KMS-11 (cell line): ENCODE measurements around the gene MFSD2A.

Experiments
- H2AFZ ChIP-seq: fragments of 200-600 bp; sonication (generic); 2 replicates; pipeline ENCODE4 v1.6.1; 2016; ENCODE audit warnings: antibody characterized with exemption, mixed run types, low read depth
- H3K27ac ChIP-seq: fragments of 200-600 bp; sonication (generic); 2 replicates; pipeline ENCODE4 v1.6.1; 2016; ENCODE audit warnings: mild to moderate bottlenecking, mixed run types
- H3K27me3 ChIP-seq: fragments of 200-600 bp; sonication (generic); 2 replicates; pipeline ENCODE4 v1.6.1; 2017; ENCODE audit warnings: mild to moderate bottlenecking, low read depth, mixed run types, moderate library complexity; ENCODE audit not compliant: insufficient read depth
- H3K36me3 ChIP-seq: fragments of 200-600 bp; sonication (generic); 2 replicates; pipeline ENCODE4 v1.6.1; 2017; ENCODE audit warnings: mild to moderate bottlenecking, mixed run types; ENCODE audit not compliant: insufficient read depth
- H3K4me1 ChIP-seq: fragments of 200-600 bp; sonication (generic); 2 replicates; pipeline ENCODE4 v1.6.1; 2016; ENCODE audit warnings: mild to moderate bottlenecking, low read depth, mixed run types; ENCODE audit not compliant: poor library complexity, severe bottlenecking
- H3K4me2 ChIP-seq: fragments of 200-600 bp; sonication (generic); 2 replicates; pipeline ENCODE4 v1.7.0; 2016; ENCODE audit warnings: mild to moderate bottlenecking, mixed run types
- H3K4me3 ChIP-seq: fragments of 200-600 bp; sonication (generic); IDR thresholded peaks from 2 replicates; pipeline ENCODE4 v1.6.1; 2017; ENCODE audit warnings: low read depth, low read length, mixed read lengths; ENCODE audit not compliant: insufficient read depth
- H3K79me2 ChIP-seq: fragments of 200-600 bp; sonication (generic); 2 replicates; pipeline ENCODE4 v1.6.1; 2016; ENCODE audit warnings: low read depth, mixed run types; ENCODE audit not compliant: insufficient read depth
- H3K9ac ChIP-seq: fragments of 200-600 bp; sonication (generic); 2 replicates; pipeline ENCODE4 v1.6.1; 2016; ENCODE audit warnings: mild to moderate bottlenecking, mixed run types
- H4K20me1 ChIP-seq: fragments of 200-600 bp; sonication (generic); 2 replicates; pipeline ENCODE4 v1.6.1; 2016; ENCODE audit warnings: mild to moderate bottlenecking, mixed run types; ENCODE audit not compliant: insufficient read depth
- TF ChIP-seq, protein P1 (sequence below): fragments of 200-600 bp; sonication (generic); conservative IDR thresholded peaks from 2 replicates; pipeline ENCODE4 v1.6.1; 2017; ENCODE audit warnings: low read depth, mild to moderate bottlenecking, antibody characterized with exemption, low read length, moderate library complexity, mixed read lengths

MFSD2A gene

DNA sequence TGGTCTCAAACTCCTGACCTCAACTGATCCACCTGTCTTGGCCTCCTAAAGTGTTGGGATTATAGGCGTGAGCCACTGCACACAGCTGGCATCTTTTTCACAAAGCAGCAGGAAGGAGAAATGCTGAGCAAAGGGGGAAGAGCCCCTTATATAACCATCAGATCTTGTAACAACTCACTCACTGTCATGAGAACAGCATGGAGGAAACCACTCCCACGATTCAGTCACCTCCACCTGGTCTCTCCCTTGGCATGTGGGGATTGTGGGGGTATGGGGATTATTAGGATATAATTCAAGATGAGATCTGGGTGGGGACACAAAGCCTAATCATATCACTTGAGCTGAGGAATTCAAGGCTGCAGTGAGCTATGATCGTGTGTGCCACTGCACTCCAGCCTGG lies 3.0 kb upstream of the MFSD2A start:
- TF ChIP-seq, protein P1, sequence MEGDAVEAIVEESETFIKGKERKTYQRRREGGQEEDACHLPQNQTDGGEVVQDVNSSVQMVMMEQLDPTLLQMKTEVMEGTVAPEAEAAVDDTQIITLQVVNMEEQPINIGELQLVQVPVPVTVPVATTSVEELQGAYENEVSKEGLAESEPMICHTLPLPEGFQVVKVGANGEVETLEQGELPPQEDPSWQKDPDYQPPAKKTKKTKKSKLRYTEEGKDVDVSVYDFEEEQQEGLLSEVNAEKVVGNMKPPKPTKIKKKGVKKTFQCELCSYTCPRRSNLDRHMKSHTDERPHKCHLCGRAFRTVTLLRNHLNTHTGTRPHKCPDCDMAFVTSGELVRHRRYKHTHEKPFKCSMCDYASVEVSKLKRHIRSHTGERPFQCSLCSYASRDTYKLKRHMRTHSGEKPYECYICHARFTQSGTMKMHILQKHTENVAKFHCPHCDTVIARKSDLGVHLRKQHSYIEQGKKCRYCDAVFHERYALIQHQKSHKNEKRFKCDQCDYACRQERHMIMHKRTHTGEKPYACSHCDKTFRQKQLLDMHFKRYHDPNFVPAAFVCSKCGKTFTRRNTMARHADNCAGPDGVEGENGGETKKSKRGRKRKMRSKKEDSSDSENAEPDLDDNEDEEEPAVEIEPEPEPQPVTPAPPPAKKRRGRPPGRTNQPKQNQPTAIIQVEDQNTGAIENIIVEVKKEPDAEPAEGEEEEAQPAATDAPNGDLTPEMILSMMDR, result no peak
- Histone ChIP-seq H3K4me1 (peaks cover 9% of the 10 kb centered on the region), H2AFZ (no peak overlapping the region), H3K36me3 (no peaks in the 10 kb centered on the region), H3K27me3 (no peaks in the 10 kb centered on the region), H3K9ac (no peak overlapping the region), H3K79me2 (no peaks in the 10 kb centered on the region), H3K4me2 (no peak overlapping the region), H3K4me3 (no peak overlapping the region), H3K27ac (no peak overlapping the region), H4K20me1 (no peaks in the 10 kb centered on the region)

DNA sequence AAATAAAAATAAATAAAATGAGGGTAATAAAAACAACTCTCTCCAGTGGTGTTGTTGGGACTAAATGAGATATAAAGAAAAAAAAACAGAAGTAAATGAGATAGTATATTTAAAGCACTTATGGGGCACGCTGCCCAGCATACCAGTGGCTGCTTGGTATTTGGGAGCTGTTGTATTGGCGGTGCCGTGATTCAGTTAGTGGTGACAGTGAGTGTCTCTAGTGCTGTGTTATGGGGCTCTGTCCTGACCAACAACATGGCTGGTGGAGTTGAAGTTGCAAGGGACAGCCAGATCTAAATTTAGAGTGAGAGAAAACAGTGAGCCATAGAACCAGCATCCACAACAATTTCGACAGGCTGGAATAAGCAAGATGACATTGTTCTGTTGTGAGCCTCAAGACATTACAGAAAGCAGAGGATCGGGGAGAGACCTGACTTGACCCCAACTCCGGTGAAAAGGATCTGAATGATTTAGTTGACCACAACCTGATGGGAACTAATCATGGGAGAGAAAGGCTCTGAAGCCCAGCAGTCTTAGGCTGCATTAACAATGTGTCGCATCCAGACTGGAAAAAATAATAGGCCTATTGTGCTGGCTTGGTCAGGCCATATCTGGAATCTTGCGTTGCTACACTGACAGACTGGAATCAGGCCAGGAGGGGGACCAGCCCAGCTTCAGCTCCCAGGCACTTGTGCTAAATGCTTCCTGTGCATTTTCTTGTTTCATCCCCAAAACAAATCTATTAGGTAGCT lies 2.4 kb upstream of the MFSD2A start:
- H3K9ac ChIP-seq, result no peak overlapping the region
- H2AFZ ChIP-seq, result no peak overlapping the region
- H4K20me1 ChIP-seq, result no peaks in the 10 kb centered on the region
- no peaks in the 10 kb centered on the region for H3K79me2 ChIP-seq
- TF ChIP-seq, protein P1, result no peak
- no peaks in the 10 kb centered on the region for H3K27me3 ChIP-seq
- H3K4me1 ChIP-seq, result peaks cover 9% of the 10 kb centered on the region
- H3K27ac ChIP-seq, result no peak overlapping the region
- no peaks in the 10 kb centered on the region for H3K36me3 ChIP-seq
- no peak overlapping the region for H3K4me3 ChIP-seq
- no peak overlapping the region for H3K4me2 ChIP-seq

DNA sequence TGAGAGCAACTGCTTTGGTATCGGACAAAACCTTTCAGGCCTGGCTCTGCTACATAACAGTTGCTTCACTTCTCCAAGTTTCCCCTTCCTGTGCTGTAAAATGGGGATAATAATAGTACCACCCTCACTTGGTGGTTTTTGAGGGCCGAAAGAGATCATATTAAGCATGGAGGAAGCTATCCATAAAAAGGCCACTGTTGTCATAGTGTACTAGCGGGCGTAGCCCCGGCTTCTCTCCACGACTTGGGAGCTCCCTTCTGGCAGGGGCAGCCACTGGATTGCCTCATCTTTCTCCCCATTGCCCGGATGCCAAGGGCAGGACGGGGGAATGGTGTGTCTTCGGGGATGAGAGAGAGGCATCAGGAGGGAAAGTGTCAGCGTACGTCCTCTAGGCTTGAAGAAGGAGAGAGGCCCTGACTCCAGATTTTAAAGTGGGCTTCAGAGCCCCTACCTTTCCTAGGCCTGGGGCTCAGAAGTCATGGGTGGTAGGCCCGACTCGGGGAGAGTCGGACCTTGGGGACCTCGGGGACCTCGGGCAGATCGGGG lies 548 bp upstream of the MFSD2A start:
- H3K4me3 ChIP-seq, result no peak overlapping the region
- H2AFZ ChIP-seq, result peak overlapping the region; percentile 80
- no peaks in the 10 kb centered on the region for H4K20me1 ChIP-seq
- no peaks in the 10 kb centered on the region for H3K27me3 ChIP-seq
- peak overlapping the region; percentile 82 for H3K4me2 ChIP-seq
- H3K79me2 ChIP-seq, result no peaks in the 10 kb centered on the region
- H3K27ac ChIP-seq, result no peak overlapping the region
- H3K36me3 ChIP-seq, result no peaks in the 10 kb centered on the region
- H3K9ac ChIP-seq, result no peak overlapping the region
- peaks cover 9% of the 10 kb centered on the region for H3K4me1 ChIP-seq
- TF ChIP-seq, protein P1, result no peak

DNA sequence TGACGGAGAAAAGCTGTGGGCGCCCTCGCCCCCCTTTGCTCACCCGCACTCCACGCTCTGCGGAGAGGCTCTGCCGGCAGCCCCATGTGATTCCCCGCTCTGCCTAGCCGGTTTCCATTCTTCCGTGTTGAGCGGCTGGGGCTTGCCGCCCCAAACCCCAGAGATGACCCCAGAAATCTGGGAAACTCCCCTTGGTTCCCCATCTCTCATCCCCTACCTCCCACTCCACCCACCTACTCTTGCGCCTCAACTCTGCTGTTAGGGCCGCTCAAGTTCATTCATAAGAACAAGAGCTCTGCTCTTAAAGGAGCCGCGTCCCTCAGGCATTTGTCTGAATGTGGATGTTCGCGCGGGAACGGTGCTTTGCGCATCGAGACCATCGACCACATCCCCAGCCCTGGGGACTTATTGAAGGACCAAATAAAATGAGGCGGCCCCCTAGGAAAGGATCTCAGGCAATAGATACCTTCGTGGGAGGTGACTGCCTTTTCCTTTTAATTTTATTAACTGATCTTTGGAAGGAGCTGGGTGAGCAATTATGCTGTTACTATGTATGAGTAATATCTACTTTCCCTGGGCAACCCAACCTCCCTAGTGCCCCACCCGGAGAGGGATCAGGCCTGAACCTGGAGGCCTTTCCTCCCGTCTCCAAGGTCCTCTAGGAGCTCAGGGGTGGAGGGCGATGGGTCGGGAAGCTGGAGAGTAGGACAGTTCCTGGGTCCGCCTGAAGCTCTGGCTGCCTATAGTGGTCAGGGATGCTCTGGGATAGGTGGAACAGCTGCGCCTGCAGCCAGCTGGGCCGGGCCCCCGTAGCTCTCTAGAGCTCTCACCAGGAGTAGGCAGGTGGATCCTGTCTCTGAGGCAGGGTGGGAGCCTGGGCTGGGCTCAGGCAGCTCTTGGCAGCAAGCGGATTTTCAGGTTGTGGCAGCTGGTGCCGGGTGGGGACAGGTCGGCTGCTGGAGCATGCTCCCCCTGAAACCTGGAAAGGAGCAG lies 898 bp downstream of the MFSD2A start:
- Histone ChIP-seq H4K20me1 (no peaks in the 10 kb centered on the region), H3K4me2 (peak overlapping the region; percentile 82), H3K4me3 (peak overlapping the region; percentile 56), H2AFZ (peak overlapping the region; percentile 80), H3K27me3 (no peaks in the 10 kb centered on the region), H3K9ac (peak overlapping the region; percentile 42; the same call in 1 of the 2 replicates), H3K27ac (no peak overlapping the region), H3K79me2 (no peaks in the 10 kb centered on the region), H3K4me1 (peaks cover 9% of the 10 kb centered on the region), H3K36me3 (no peaks in the 10 kb centered on the region)
- TF ChIP-seq, protein P1, result no peak
